C4-2B (cell line): ENCODE results near the gene TBC1D26.

Experiments used
- CTCF ChIP-seq: fragments of 450-650 bp; conservative IDR thresholded peaks from 2 replicates; pipeline ENCODE4 v1.5.1; 2017; ENCODE audit warnings: mild to moderate bottlenecking
- ZFX ChIP-seq: fragments of 450-650 bp; IDR thresholded peaks from 2 replicates; pipeline ENCODE4 v1.6.1; 2017

- no peak for TF ChIP-seq CTCF
- TF ChIP-seq ZFX: no peak
Observed at GRCh38 chr17:15783461-15783860, 51.4 kb downstream of the TBC1D26 start.
